Karpas-422 (cell line): ENCODE measurements around the gene BOLA2. TPM values are rescaled to one million over a fixed set of nuclear protein-coding genes. Genes with fewer than 3 reads are reported as not detected.
"Not testable (repeated sequence)": the region's sequence is repeated elsewhere in the genome, so short reads cannot be mapped to it uniquely, and the experiment has no call there.

ENCODE experiments used
- DNase-seq: peaks from one replicate; pipeline ENCODE4 v3.0.0-alpha.2; 2015
- H2AFZ ChIP-seq: fragments of 200-600 bp; sonication (generic); 2 replicates; pipeline ENCODE4 v1.6.1; 2014; ENCODE audit warnings: antibody characterized with exemption, low read length, mixed read lengths
- H3K27ac ChIP-seq: fragments of 200-600 bp; sonication (generic); 2 replicates; pipeline ENCODE4 v1.5.1; 2014; ENCODE audit warnings: mild to moderate bottlenecking, low read length, moderate library complexity
- H3K27me3 ChIP-seq: fragments of 200-600 bp; sonication (generic); 2 replicates; pipeline ENCODE4 v1.6.1; 2014; ENCODE audit warnings: low read length, mixed read lengths
- H3K36me3 ChIP-seq: fragments of 200-600 bp; sonication (generic); 2 replicates; pipeline ENCODE4 v1.6.1; 2014; ENCODE audit warnings: low read length, mixed read lengths; ENCODE audit not compliant: insufficient read depth
- H3K4me1 ChIP-seq: fragments of 200-600 bp; sonication (generic); 2 replicates; pipeline ENCODE4 v1.6.1; 2014; ENCODE audit warnings: mild to moderate bottlenecking, low read length, mixed read lengths
- H3K4me2 ChIP-seq: fragments of 200-600 bp; sonication (generic); 2 replicates; pipeline ENCODE4 v1.6.1; 2014; ENCODE audit warnings: low read length, low read depth, mild to moderate bottlenecking; ENCODE audit not compliant: poor library complexity, severe bottlenecking
- H3K4me3 ChIP-seq: fragments of 200-600 bp; sonication (generic); 2 replicates; pipeline ENCODE4 v1.5.1; 2014; ENCODE audit warnings: mild to moderate bottlenecking, antibody characterized with exemption, low read length, mixed read lengths
- H3K79me2 ChIP-seq: fragments of 200-600 bp; sonication (generic); 2 replicates; pipeline ENCODE4 v1.6.1; 2014; ENCODE audit warnings: mild to moderate bottlenecking, low read length, mixed read lengths
- H3K9ac ChIP-seq: fragments of 200-600 bp; sonication (generic); 2 replicates; pipeline ENCODE4 v1.6.0; 2014; ENCODE audit warnings: low read length
- H3K9me2 ChIP-seq: fragments of 200-600 bp; sonication (generic), shearing (Covaris generic); replicated peaks from 2 replicates; pipeline ENCODE4 v1.6.0; 2014; ENCODE audit warnings: mild to moderate bottlenecking, low read length, moderate library complexity; ENCODE audit not compliant: insufficient read depth
- H3K9me3 ChIP-seq: fragments of 300-700, 200-600 bp; sonication (generic); 2 replicates; pipeline ENCODE4 v1.6.1; 2014; ENCODE audit warnings: low read length, mixed read lengths
- H4K20me1 ChIP-seq: fragments of 200-600 bp; sonication (generic); 2 replicates; pipeline ENCODE4 v1.6.1; 2014; ENCODE audit warnings: mild to moderate bottlenecking, antibody characterized with exemption, low read length, low read depth; ENCODE audit not compliant: insufficient read depth
- total RNA-seq: library from RNA; depleted of rRNA; stranded (reverse); fragments of >200 nt; shearing (Covaris generic); gene quantifications from 2 replicates; pipeline ENCODE4 v1.2.3, GENCODE V29; 2014; ENCODE audit warnings: low replicate concordance; rRNA removed

Gene BOLA2
- 62.7 and 102 TPM in 2 replicates for total RNA-seq

- DNase-seq, H3K4me3 ChIP-seq, H3K9ac ChIP-seq, H3K36me3 ChIP-seq, H3K9me2 ChIP-seq, H3K9me3 ChIP-seq, H3K27ac ChIP-seq, H3K27me3 ChIP-seq, H3K4me1 ChIP-seq, H2AFZ ChIP-seq, H3K4me2 ChIP-seq, H4K20me1 ChIP-seq, H3K79me2 ChIP-seq: not testable (repeated sequence)
These were observed at the start of gene BOLA2, which contains the start of gene SLX1B for GRCh38 chr16:29454269-29454668. Gene BOLA2 (minus strand): TSS chr16:29454351. CDS start chr16:29454253, 98 bp downstream. Gene SLX1B (plus strand): TSS chr16:29454533.

- not testable (repeated sequence) for H3K79me2 ChIP-seq, H3K9ac ChIP-seq, H3K9me3 ChIP-seq, H3K27ac ChIP-seq, H4K20me1 ChIP-seq, H3K36me3 ChIP-seq, H3K4me2 ChIP-seq, DNase-seq, H3K27me3 ChIP-seq, H3K4me1 ChIP-seq, H2AFZ ChIP-seq, H3K4me3 ChIP-seq, H3K9me2 ChIP-seq
These were observed 28.1 kb upstream of the BOLA2 start for GRCh38 chr16:29482276-29482675.

GRCh38 chr16:29472065-29472464, 17.9 kb upstream of the BOLA2 start:
- not testable (repeated sequence) for H3K9me3 ChIP-seq, DNase-seq, H3K27me3 ChIP-seq, H3K27ac ChIP-seq, H4K20me1 ChIP-seq, H3K9me2 ChIP-seq, H3K79me2 ChIP-seq, H2AFZ ChIP-seq, H3K4me3 ChIP-seq, H3K4me2 ChIP-seq, H3K4me1 ChIP-seq, H3K9ac ChIP-seq, H3K36me3 ChIP-seq

GRCh38 chr16:29469660-29470059, 15.5 kb upstream of the BOLA2 start:
- DNase-seq, H3K4me2 ChIP-seq, H4K20me1 ChIP-seq, H3K27me3 ChIP-seq, H3K9ac ChIP-seq, H3K27ac ChIP-seq, H2AFZ ChIP-seq, H3K4me1 ChIP-seq, H3K79me2 ChIP-seq, H3K36me3 ChIP-seq, H3K4me3 ChIP-seq, H3K9me3 ChIP-seq, H3K9me2 ChIP-seq: not testable (repeated sequence)

GRCh38 chr16:29467654-29468366, 13.7 kb upstream of the BOLA2 start:
- H3K79me2 ChIP-seq, H3K27me3 ChIP-seq, H3K4me1 ChIP-seq, H3K9ac ChIP-seq, DNase-seq, H2AFZ ChIP-seq, H3K27ac ChIP-seq, H3K9me2 ChIP-seq, H4K20me1 ChIP-seq, H3K4me3 ChIP-seq, H3K36me3 ChIP-seq, H3K9me3 ChIP-seq, H3K4me2 ChIP-seq: not testable (repeated sequence)

- H2AFZ ChIP-seq, H4K20me1 ChIP-seq, H3K9ac ChIP-seq, DNase-seq, H3K4me3 ChIP-seq, H3K27ac ChIP-seq, H3K27me3 ChIP-seq, H3K79me2 ChIP-seq, H3K9me2 ChIP-seq, H3K4me2 ChIP-seq, H3K9me3 ChIP-seq, H3K36me3 ChIP-seq, H3K4me1 ChIP-seq: not testable (repeated sequence)
These were observed 12.8 kb upstream of the BOLA2 start for GRCh38 chr16:29466904-29467303.

- H3K36me3 ChIP-seq, H3K4me3 ChIP-seq, DNase-seq, H3K27ac ChIP-seq, H3K9me3 ChIP-seq, H2AFZ ChIP-seq, H3K4me1 ChIP-seq, H3K9ac ChIP-seq, H4K20me1 ChIP-seq, H3K9me2 ChIP-seq, H3K4me2 ChIP-seq, H3K27me3 ChIP-seq, H3K79me2 ChIP-seq: not testable (repeated sequence)
These were observed 12.1 kb upstream of the BOLA2 start for GRCh38 chr16:29465985-29466824.

GRCh38 chr16:29460647-29461030, 6.5 kb upstream of the BOLA2 start:
- not testable (repeated sequence) for H3K9me2 ChIP-seq, H3K79me2 ChIP-seq, H3K4me1 ChIP-seq, H2AFZ ChIP-seq, H3K4me3 ChIP-seq, H3K9me3 ChIP-seq, H4K20me1 ChIP-seq, DNase-seq, H3K4me2 ChIP-seq, H3K27ac ChIP-seq, H3K27me3 ChIP-seq, H3K36me3 ChIP-seq, H3K9ac ChIP-seq
